RWPE1 (cell line): Measurements from ENCODE around the gene RAB28.

Experiments used
- CTCF ChIA-PET: fragments of 350-600 bp; sonication (Branson Sonifier 250); formaldehyde crosslinking; extraction: SDS; loops from one replicate; lab custom pipeline; 2021; lab: Yijun Ruan, JAX
- POLR2A ChIA-PET: fragments of 400-600 bp; formaldehyde crosslinking; extraction: SDS; loops from one replicate; lab custom pipeline; 2020; ENCODE audit warnings: antibody characterized with exemption; ENCODE audit not compliant: low non-redundant PET; lab: Yijun Ruan, JAX
- DNase-seq: peaks from one replicate; pipeline ENCODE4 v3.0.0; 2012; ENCODE audit warnings: low spot score
- H3K27ac ChIP-seq: fragments of 450-650 bp; 2 replicates; pipeline ENCODE4 v1.5.1; 2017
- TF ChIP-seq, protein P1 (sequence below): fragments of 450-650 bp; conservative IDR thresholded peaks from 2 replicates; pipeline ENCODE4 v1.5.1; 2017; ENCODE audit warnings: low read depth, mild to moderate bottlenecking

RAB28 gene

DNA sequence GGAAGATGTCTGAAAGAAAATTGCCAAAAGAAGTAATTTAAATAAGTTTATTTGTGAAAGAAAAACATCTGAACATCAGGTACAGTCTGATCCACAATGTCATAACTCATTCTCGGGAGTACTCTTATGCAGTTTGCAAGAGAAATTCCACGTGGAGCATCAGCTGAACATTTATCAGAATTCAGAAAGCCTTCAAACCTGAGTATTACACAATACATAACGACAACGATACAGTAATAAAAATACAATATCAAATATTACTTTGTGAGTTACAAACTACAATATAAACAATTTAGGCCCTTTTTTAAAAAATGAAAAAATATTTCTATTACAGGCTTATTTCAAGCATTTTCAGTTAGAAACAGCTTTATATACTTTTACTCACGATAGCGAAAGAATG is 116.4 kb downstream of the RAB28 start:
- ChIA-PET POLR2A (no interaction called here), CTCF (interaction anchor here (0.6 kb wide), 1 partner anchor 114 kb away, joined by 6 read pairs; no protein-coding TSS in a partner anchor)
- TF ChIP-seq, protein P1, sequence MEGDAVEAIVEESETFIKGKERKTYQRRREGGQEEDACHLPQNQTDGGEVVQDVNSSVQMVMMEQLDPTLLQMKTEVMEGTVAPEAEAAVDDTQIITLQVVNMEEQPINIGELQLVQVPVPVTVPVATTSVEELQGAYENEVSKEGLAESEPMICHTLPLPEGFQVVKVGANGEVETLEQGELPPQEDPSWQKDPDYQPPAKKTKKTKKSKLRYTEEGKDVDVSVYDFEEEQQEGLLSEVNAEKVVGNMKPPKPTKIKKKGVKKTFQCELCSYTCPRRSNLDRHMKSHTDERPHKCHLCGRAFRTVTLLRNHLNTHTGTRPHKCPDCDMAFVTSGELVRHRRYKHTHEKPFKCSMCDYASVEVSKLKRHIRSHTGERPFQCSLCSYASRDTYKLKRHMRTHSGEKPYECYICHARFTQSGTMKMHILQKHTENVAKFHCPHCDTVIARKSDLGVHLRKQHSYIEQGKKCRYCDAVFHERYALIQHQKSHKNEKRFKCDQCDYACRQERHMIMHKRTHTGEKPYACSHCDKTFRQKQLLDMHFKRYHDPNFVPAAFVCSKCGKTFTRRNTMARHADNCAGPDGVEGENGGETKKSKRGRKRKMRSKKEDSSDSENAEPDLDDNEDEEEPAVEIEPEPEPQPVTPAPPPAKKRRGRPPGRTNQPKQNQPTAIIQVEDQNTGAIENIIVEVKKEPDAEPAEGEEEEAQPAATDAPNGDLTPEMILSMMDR: no peak
- H3K27ac ChIP-seq: no peak overlapping the region
- no peak for DNase-seq

DNA sequence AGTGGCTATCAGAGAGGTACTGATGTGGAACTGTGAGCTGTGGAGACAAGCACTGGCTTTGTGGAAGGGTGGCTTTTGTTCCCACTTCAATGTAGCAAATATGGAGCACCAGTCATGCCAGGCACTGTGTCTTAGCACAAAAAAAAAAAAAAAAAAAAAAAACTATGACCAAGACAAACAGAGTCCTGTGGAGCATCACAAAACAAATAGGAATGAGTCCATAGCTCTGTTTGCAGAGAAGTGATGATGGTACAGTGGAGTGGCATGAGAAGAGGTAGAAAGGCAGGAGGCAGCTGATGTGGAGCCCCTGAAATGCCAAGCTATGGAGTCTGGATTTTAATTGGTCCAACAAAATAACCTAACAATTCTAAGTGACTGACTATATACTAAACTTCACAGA is 116.9 kb downstream of the RAB28 start:
- no peak for DNase-seq
- ChIA-PET POLR2A (no interaction called here), CTCF (interaction anchor here (0.6 kb wide), 1 partner anchor 114 kb away, joined by 6 read pairs; no protein-coding TSS in a partner anchor)
- no peak overlapping the region for H3K27ac ChIP-seq
- TF ChIP-seq, protein P1: no peak

DNA sequence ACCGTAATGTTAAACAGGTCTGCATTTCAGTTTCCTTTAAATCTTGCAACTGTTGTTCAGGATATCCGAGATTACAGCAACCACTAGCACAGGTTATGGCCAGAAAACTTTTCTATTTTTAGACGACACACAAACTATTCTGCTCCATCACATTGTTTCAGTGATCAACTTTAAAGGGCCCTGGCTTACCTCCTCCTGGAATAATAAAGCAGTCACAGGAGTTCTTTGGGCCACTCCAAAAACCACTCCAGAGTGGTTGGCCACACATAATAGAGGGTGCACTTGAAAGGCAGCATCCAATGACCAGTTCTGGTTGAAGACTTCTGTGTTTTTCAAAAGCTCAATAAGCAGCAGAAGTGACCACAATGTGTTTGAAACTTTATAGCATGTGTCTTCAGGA is 118.9 kb downstream of the RAB28 start:
- no peak for DNase-seq
- H3K27ac ChIP-seq: no peak overlapping the region
- ChIA-PET CTCF (no interaction called here), POLR2A (no interaction called here)
- TF ChIP-seq, protein P1: no peak

DNA sequence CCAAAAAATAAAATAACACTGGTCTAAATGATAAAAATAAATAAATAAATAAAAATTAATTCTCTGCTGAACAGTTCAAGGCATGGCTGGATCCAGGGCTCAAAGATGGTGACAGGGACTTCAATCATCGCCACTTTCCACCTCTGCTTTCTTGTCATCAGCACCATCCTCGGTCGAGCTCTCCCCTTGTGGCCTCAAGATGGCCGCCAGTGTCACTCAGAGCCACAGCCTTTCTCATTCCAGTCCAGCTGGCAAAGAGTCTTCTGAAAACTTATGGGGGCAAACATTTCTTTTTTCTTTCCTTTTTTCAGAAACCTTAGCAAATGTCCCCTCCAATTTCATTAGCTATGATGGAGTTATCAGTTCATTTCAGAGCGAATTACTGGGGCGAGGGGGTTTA is 119.5 kb downstream of the RAB28 start:
- no peak for DNase-seq
- TF ChIP-seq, protein P1: no peak
- POLR2A ChIA-PET: no interaction called here
- CTCF ChIA-PET: no interaction called here
- H3K27ac ChIP-seq: no peak overlapping the region

DNA sequence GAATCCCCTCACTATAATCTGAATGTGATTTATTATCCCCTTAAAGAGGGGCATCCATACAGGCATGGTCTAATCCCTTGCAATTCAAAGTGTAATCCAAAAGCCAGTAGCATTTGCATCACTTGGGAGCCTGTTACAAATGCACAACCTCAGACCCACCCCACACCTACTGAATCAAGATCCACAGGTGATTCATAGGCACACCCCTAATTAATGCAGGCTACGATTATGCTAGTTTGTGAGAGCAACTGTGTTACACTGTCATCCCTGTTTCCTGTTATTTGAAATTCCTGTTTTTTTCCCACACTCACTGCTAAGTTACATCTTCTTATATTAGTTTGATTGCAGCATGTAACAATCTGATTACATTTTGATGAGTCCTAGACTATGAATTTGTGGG is 120.0 kb downstream of the RAB28 start:
- CTCF ChIA-PET: no interaction called here
- H3K27ac ChIP-seq: no peak overlapping the region
- TF ChIP-seq, protein P1: no peak
- peak; percentile 1 for DNase-seq
- POLR2A ChIA-PET: no interaction called here

DNA sequence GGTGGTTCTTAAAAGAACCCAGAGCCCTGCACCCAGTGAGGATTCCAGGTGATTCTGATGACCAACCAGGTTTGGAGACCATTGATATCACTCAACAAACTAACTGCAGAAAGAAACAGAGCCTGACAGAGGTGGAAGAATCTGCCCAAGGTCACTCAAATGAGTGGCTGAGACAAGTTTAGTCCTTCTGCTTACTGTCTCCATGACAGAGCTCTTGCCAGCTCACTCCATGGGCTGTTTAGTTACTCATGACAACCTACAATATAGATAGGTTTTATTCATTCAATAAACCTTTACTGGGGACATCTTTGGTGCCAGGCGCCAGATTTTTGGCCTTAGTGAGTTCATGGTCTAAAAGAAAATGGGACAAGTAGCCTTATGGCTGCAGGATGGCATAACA is 124.3 kb downstream of the RAB28 start:
- POLR2A ChIA-PET: no interaction called here
- DNase-seq: no peak
- no peak overlapping the region for H3K27ac ChIP-seq
- CTCF ChIA-PET: no interaction called here
- TF ChIP-seq, protein P1: no peak
